Breast epithelium (tissue), 3 donors: Measurements from ENCODE around the gene ZNF175.

Experiments
- POLR2A ChIP-seq: fragments of 450-650 bp; IDR thresholded peaks from one replicate; pipeline ENCODE4 v1.6.1; 2016; ENCODE audit warnings: antibody characterized with exemption, mild to moderate bottlenecking, moderate library complexity
- POLR2AphosphoS5 ChIP-seq, 3 donors: sonication (generic); formaldehyde crosslinking; IDR thresholded peaks; one replicate each; pipeline ENCODE4 v1.6.1; 2017; ENCODE audit warnings: antibody characterized with exemption in 3 of 3

GRCh38 chr19:51602189-51602854 lies 31.2 kb downstream of the ZNF175 start:
- no peak for TF ChIP-seq POLR2A
- TF ChIP-seq POLR2AphosphoS5 (IDR thresholded peaks at IDR 0.05), result no peak
